Amniotic stem cell (primary cell): Measurements from ENCODE around the gene SETD6.

Experiments
- DNase-seq: peaks from one replicate; lab custom pipeline; 2025; lab: John Stamatoyannopoulos, UW

The SETD6 gene

DNA sequence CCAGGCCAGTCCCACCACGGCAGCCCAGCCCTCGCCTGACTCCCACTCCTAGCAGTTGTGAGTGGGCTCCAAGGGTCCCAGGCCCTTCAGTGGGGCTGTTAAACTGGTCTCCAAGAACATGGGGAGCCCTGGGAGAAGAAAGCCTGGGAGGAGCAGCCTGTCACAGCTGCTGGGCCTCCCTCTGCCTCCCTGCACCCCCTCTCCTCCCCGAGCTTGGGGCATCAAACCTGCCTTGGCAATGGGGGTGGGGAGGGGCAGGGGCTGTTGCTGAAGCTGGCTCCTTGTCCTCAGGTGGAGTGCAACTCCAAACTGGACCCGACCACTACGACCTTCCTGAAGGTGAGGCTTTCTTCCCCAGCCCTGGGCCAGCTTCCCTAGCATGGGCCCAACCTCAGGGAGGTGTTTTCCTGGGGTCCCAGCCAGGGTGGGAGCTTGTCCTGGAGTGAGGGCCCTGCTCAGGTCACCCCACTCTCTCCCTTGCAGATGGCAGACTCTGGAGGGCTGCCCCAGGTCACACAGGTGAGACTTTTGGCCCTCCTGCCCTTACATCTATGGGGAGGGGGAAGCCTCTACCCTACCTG lies 6.6 kb upstream of the SETD6 start:
- no peak for DNase-seq

DNA sequence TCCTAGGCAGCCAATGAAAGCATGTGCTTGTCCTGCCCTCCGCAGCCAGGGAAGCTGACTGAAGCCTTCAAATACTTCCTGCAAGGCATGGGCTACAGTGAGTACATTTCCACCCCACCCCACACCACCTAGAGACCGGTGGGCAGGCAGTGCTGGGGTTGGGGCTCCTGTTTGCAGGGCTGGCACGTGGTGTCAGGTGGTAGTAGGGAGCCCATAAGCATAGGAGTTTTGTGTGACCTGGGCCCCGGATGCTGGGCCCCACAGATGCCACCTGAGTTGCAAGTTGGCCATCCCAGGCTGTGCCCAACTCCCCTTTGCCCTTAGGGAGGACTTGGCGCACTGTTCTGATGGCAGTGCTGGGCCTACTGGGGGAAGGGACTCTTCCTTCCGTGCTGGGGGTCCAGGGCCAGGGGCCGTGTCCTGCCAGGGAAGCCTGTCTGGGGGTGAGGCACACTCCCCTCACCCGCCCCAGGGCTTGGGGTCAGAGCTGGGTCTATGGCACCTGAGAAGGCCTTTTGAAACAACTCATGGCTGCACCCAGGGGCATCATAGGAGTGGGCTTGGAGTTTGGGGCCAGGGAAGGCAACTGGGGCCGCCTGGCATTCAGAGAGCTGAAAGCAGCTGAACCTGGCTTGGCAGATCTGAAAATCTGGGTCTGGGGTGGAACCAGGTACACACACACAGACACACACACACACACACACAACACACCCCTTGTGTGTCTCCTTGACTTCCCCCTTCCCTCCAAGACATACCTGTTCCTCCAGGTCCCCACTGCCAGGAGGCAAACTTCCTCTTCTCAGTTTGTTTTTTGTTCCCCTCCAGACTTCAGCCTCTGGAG lies 5.8 kb upstream of the SETD6 start:
- DNase-seq: no peak

DNA sequence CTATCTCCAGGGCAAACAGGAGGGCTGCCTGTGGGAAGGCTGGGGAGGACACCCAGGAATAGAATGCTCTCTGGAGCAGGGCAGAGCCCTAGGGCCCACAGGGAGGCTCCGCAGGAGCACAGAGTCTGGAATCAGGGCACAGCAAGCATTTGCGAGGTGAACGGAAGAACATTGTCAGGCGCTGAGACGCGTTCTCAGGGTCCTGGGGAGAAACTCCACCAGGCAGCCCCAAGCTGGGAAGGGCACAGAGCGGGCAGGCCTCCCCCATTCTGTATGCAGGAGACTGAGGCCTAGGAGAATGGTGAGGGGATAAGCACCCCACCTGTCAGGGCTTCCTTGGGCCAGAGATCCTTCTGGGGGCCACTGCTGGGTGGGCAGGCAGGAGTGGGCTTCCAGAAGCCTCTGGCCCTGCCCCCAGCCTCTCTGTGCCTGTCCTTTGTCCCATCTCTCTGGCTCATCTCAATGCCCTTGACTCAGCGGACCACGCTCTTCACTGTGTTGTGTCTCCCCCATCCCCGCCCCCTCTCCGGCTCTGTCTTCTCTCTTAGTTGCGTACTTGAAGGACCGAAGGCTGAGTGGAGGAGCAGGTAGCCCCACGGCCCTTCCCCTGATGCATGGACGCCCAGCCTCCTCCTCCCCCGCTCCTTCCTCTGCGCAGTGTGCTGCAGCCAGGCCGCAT lies 5.1 kb upstream of the SETD6 start:
- DNase-seq: no peak

DNA sequence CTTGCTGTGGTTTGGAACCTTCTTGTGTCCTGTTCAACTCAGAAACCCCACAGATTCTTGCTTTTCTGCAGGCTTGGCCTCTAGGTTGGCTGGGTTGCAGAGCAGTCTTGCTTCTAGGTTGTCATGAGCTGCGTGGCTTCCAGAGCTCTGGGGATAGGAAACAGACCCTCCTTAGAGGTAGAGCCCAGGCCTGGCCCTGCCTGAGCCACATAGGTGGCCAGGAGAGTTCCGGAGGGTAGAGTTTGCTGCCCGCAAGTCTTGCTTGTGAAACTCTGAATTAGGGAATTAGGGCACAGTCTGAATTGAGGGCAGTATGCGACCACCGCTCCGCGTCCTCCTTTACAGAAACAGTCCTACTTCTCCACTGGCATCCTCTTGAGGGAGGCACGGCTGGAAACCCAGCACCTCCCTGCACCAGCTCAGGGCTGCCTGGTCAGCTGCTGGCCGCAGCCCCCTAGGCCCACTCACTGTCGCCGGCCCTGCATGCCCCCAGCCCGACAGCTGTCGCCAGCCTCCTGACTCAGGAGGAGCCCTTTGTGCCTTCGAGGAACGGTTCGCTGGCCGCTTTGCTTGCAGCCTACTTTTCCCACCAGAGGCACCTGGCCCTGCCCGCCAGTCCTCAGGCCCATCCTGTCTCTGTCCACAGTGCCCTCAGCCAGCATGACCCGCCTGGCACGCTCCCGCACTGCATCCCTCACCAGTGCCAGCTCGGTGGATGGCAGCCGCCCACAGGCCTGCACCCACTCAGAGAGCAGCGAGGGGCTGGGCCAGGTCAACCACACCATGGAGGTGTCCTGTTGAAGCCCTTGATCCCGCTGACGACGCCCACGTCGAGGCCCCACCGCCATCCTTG lies 4.3 kb upstream of the SETD6 start:
- DNase-seq: no peak

DNA sequence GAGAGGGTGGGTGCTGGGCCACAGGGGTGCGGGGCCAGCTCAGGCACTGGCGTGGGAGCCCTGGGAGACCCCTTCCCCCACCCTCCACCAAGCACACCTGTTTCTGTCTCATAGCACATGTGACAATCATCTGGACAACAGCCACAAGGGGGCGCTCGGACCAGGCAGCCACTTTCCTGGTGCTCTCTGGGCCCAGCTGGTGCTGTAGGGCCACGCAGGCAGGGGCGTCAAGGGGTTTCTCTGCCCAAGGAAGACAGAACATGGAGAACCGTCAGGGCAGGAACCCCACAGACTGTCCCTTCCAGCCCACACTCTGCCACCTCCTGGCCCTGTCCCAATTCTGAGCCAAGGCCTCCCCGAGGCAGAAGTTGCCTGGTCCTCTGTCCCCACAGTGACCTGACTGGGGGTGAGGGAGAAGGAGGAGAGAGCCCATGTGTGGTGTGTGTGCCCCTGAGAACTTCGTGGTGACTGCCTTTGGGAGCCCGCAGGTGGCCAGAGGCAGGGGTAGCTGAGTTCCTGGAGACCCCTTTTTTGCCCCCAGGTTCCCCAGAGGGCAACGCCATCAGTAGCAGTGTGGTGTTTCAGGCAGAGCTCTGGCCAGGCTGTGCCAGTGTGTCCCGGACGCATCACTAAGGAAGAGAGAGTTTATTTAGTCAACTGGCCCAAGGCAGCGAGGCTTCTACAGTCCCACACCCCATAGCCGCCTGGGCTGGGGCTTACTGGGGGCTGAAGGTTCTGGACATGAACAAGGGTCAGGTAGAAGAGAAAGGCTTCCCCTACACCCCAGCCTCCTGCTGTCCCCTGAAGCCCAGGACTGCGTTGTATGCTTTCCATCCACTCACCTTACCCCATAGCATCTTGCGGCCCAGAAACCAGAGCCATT lies 3.1 kb upstream of the SETD6 start:
- peak; percentile 43 for DNase-seq

DNA sequence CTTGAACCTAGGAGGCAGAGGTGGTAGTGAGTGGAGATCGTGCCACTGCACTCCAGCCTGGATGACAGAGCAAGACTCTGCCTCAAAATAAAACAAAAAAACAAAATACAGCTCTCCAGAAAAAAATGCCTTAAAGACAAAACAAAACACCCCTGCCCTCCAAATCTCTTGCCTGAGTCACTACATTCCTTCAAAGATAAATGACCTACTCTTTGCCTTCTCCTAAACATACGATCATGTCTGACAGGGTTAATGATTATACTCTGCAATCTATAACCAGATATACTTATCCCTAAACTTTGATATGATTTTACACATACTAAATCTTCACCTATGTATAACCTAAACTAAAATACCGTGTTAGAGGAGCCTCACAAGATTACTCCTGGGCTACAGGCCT lies 1.4 kb upstream of the SETD6 start:
- no peak for DNase-seq

DNA sequence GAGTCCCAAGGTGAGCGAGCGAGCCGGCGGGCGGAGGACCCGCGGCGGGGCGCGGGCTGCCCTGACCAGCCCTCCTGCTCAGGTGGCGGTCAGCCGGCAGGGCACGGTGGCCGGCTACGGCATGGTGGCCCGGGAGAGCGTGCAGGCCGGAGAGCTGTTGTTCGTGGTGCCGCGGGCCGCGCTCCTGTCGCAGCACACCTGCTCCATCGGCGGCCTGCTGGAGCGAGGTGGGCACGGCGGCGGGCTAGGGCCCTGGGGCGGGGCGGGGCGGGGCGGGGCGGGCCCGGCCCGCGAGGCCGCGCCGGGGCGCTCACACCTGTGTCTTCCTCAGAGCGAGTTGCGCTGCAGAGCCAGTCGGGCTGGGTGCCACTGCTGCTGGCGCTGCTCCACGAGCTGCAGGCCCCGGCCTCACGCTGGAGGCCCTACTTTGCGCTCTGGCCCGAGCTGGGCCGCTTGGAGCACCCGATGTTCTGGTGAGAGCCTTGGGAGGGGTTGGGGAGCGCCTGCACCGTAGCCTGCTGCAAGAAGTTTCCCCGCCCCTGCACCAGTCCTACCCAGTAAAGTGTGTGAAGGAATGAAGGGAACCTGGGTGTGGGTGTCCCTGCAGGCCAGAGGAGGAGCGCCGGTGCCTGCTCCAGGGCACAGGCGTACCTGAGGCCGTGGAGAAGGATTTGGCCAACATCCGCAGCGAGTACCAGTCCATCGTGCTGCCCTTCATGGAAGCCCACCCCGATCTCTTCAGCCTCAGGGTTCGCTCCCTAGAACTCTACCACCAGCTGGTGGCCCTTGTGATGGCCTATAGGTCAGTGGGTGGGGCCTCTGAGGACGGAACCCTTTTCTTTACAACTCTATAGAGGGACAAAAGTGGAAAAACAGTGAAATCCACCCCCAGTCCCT lies 802 bp downstream of the SETD6 start:
- no peak for DNase-seq

DNA sequence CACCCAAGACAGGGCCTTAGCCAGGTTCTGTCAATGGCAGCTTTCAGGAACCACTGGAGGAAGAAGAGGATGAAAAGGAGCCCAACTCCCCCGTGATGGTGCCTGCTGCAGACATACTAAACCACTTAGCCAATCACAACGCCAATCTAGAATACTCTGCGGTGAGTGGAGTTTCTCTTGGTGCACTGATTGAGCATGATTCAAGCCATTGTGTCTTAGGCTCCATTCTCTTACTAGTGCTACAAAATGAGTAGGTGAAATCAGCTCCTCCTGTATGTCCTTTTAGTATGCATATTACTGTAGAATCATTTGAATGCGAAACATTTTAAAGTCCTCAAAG lies 1.4 kb downstream of the SETD6 start:
- no peak for DNase-seq

DNA sequence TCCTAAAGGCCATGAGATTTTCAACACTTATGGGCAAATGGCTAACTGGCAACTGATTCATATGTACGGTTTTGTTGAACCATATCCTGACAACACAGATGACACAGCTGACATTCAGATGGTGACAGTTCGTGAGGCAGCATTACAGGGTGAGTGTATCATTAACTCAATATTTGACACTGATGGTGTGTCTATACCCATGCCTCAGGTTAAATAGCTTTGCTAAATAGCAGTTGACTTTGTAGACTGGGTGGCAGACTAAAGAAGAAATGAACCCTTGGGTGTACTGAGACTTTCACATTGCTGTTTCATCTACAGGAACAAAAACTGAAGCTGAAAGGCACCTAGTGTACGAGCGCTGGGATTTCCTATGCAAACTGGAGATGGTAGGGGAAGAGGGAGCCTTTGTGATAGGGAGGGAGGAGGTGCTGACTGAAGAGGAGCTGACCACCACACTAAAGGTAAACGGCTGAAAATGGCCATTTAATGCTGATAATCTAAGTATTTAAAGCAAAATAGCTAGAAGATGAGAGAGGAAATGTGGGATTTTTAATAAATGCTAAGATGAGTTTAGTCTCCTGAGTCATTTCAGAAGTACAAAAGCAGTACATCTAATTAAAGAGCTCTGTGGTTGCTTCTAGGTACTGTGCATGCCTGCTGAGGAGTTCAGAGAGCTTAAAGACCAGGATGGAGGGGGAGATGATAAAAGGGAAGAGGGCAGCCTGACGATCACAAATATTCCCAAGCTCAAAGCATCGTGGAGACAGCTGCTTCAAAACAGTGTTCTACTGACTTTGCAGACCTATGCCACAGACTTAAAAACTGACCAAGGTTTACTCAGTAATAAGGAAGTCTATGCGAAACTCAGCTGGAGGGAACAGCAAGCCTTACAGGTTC lies 3.0 kb downstream of the SETD6 start:
- DNase-seq: no peak

DNA sequence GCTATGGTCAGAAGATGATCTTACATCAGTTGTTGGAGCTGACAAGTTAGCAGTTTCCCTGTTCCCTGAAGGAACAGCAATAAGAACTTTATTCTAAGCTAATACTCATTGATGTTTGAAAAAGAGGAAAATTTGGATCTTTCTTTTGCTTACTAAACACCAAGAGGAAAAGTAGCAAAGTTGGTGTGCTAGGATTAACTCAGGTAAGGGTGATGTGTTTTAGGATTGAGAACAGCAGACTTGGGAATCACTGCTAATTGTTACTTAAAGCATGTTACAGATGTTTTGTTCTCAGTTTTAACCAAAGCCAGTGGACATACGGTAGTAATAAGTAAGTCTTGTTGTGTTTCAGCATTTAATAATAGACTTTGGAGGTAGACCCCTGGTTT lies 3.7 kb downstream of the SETD6 start:
- no peak for DNase-seq

DNA sequence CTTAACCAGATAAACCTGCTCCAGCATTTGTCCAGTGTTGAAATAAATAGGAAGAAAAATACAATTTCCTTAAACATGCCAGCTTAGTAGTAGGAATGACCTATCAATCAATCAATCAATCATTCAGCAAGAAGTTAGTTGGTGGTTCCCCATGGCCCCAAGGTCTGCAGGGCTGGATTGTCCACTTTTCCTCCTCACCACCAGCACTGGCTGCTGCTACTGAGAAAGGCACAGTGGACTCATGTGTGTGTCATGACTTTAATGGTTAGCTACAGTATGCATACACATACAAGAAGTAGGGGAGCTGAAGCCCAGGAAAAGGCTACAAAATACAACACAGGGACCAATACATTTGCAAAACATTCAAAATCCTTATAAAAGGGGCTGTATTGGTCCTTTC lies 4.4 kb downstream of the SETD6 start:
- no peak for DNase-seq

DNA sequence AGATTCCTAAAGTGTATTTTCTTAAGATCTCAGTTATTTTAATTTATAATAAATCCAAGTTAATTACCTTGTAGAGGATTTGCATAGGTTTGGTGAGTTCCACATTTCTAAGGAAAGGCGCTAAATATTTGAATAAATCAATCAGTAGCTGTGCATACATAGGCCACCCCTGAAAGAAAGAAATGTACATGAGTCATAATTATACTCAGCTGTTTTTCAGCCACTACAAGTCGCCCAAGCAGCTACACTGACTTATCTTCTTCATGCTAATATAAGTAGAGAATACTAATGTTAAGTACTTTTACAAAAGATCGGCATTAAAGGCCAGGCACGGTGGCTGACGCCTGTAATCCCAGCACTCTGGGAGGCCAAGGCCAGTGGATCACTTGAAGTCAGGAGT lies 14.9 kb downstream of the SETD6 start:
- DNase-seq: no peak

DNA sequence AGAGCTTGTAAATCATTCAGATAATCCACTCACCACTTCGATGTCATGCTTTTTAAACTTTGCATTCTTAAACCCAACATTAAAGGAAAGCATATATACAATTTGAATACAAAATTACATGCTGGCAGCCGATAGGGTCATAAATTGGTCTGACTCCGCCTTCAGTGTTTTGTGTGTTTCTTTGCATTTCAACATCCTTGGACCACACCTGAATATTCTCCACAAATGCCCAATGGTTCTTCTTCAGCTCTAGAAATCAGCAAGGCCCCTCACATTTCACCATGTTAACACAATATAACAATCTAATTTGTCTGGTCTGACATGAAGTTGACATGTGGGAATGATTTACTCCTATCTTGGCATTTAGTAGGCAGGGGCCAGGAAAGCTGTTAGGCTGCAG lies 17.1 kb downstream of the SETD6 start:
- no peak for DNase-seq

DNA sequence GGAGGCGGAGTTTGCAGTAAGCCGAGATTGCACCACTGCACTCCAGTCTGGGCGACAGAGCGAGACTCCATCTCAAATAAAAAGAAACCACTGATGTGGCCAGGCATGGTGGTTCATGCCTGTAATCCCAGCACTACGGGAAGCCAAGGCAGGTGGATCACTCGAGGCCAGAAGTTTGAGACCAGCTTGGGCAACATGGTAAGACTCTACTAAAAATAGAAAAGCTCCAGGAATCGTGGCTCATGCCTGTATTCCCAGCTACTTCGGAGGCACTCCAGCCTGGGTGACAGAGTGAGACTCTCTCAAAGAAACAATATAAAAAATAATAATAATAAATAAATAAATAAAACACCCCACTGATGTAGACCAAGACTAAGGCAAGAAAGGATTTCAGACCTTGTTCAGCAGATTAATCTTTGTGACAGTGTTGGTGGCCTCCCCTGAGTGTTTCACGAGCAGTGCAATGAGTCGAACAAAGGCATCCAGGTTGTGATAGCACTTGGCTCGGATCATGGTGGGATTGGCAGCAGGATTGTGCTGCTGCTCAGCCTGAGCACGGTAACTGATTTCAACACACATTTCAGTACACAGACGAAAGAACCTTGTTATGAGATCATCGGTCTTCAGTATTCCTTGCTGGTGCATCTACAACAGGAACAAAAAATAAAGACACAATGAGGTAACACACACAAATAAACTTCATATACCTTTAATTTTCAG lies 18.6 kb downstream of the SETD6 start:
- no peak for DNase-seq

DNA sequence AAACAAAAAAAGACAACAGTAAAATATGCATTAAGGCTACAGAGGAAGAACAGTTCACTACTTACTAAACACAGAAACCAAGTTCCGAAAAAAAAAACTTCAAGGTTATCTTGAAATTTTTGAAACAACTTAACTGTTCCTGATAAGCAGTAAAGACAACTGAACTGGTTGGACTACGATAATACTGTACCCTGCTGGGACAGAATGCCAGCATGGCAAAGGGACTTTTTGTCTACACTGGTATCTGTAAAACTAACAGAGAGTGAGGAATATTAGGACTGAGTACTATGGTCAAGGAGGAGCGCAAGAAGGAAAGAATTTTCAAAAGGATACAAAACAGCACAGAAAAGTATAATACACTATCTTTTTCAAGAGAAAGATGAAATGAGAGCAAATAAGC lies 19.8 kb downstream of the SETD6 start:
- no peak for DNase-seq

DNA sequence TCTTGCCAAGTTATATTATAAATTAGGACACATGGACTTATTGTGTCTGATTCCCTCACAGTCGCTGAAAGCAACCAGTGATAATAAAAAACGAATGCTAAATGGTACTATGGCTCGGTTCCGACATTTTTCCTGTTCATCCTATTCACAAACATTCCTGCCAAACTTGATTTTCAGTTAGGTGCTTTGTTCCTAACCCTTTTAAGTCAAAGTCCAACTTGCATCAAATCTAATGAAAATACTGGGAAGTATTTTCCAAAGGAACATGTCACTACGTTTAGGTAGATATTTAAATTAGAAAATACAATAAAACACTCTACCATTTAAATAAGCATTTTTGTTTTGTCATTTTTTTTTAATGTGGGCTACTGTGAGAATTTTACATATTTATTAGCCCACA lies 21.0 kb downstream of the SETD6 start:
- DNase-seq: no peak

DNA sequence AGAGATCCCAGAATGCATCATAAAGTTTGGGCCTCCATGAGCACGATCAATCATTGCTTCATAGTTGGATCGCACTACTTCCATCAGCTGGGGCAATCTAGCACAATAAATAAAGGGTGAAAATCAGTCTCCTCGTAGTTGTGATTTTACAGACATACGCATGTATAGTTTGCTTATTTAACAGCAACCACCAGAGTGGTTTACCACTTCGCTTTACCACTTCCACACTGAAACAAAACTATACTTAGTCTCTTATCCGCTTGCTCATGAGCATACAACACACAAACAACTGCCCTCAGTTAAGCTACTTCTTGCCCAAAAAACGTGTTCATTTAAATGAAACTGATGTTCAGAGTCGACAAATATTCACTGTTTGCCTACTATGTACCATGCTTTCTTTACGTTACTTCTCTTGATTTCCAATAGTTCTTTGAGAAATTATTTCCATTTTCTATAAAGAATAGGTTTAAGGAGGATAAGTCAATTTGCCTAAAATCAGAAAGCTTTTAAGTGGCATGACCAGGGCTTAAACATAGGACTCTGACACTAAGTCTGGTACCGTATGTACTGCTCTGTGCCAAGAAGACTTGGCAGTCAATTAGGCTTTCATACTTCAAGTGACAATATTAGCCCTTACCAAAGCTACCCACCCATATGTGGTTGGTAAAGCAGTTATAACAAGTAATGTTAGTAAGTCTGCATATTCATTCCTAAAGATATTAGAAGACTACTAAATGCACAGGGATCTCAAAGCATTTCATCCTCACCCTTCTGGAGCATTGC lies 22.0 kb downstream of the SETD6 start:
- DNase-seq: no peak

DNA sequence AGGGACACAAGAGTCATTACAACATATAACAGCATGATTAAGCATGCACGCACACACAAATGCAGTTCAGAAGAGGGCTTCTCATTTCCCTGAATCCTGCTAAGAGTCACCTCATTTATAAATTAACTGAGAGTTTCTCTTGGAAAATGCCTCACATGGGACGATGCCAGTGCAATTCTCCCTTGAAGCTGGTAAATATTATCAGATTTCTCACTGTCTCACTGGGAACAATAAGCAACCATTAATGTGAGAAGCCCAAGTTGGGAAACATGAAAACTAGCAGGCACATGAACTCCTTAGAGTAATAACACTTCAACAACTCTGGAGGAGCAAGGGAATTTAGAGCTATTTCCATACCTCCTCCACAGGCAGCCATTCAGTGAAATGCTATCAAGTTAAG lies 26.4 kb downstream of the SETD6 start:
- no peak for DNase-seq
